Suprapubic skin (tissue), 4 donors: ENCODE measurements around the gene JUP.

ENCODE experiments used
- CTCF ChIP-seq, 2 donors: fragments of 200-600 bp in 1 of 2; fragments of 450-650 bp in 1 of 2; sonication (generic) in 1 of 2; IDR thresholded peaks; one replicate each; pipeline ENCODE4 v1.5.1; 2016 to 2019; ENCODE audit warnings: antibody characterized with exemption in 2 of 2, mild to moderate bottlenecking in 1 of 2, moderate library complexity in 1 of 2
- EP300 ChIP-seq: sonication (generic); formaldehyde crosslinking; IDR thresholded peaks from one replicate; pipeline ENCODE4 v1.6.1; 2017; ENCODE audit warnings: antibody characterized with exemption
- POLR2A ChIP-seq, 2 donors: fragments of 450-650 bp; IDR thresholded peaks; one replicate each; pipeline ENCODE4 v1.6.1; 2017; ENCODE audit warnings: antibody characterized with exemption in 2 of 2, mild to moderate bottlenecking in 2 of 2, moderate library complexity in 2 of 2
- POLR2AphosphoS5 ChIP-seq, 3 donors: sonication (generic); formaldehyde crosslinking; IDR thresholded peaks; one replicate each; pipeline ENCODE4 v1.6.1; 2017; ENCODE audit warnings: antibody characterized with exemption in 3 of 3

- TF ChIP-seq CTCF (IDR thresholded peaks at IDR 0.05) (no peak), POLR2AphosphoS5 (IDR thresholded peaks at IDR 0.05) (no peak), POLR2A (IDR thresholded peaks at IDR 0.05) (no peak), EP300 (no peak)
Observed at GRCh38 chr17:41739661-41740352, 46.7 kb downstream of the JUP start.
